Stomach (tissue), 9 donors: Measurements from ENCODE around the gene CCDC78. TPM values are rescaled to one million over a fixed set of nuclear protein-coding genes. Genes with fewer than 3 reads are reported as not detected.

Source experiments
- DNase-seq, 2 donors: peaks; one replicate each; pipeline versions ENCODE4 v3.0.0 to v3.0.0-alpha.2; 2013 to 2019
- H3K27ac ChIP-seq, 5 donors: fragments of 200-600 bp in 4 of 5; sonication (generic) in 4 of 5; one replicate each; pipeline ENCODE4 v1.5.1; 2013 to 2019; ENCODE audit warnings: mild to moderate bottlenecking in 1 of 5, moderate library complexity in 1 of 5
- H3K27me3 ChIP-seq, 3 donors: fragments of 200-600 bp; sonication (generic); one replicate each; pipeline ENCODE4 v1.5.1; 2017 to 2019; ENCODE audit warnings: mixed run types in 1 of 3
- H3K36me3 ChIP-seq, 4 donors: fragments of 200-600 bp; sonication (generic); 1 replicate in 3 of 4; 2 replicates in 1 of 4; pipeline ENCODE4 v1.5.1; 2016 to 2019
- H3K4me1 ChIP-seq, 4 donors: fragments of 200-600 bp; sonication (generic); one replicate each; pipeline ENCODE4 v1.5.1; 2016 to 2019
- H3K4me3 ChIP-seq, 4 donors: fragments of 200-600 bp; sonication (generic) in 3 of 4; one replicate each; pipeline ENCODE4 v1.5.1; 2016 to 2019; ENCODE audit warnings: mild to moderate bottlenecking in 1 of 4
- H3K9me3 ChIP-seq, 4 donors: fragments of 200-600 bp; sonication (generic); one replicate each; pipeline ENCODE4 v1.5.1; 2016 to 2019
- CTCF ChIP-seq, 7 experiments: fragments of 450-650 bp in 4 of 7; fragments of 200-600 bp in 3 of 7; sonication (generic) in 3 of 7; IDR thresholded peaks; one replicate each; pipeline ENCODE4 v1.5.1; 2016 to 2019; ENCODE audit warnings: antibody characterized with exemption in 7 of 7, control low read depth in 2 of 7, mild to moderate bottlenecking in 1 of 7
- EP300 ChIP-seq: sonication (generic); formaldehyde crosslinking; IDR thresholded peaks from one replicate; pipeline ENCODE4 v1.6.1; 2017; ENCODE audit warnings: antibody characterized with exemption
- POLR2A ChIP-seq, 4 donors: fragments of 450-650 bp; IDR thresholded peaks; one replicate each; pipeline ENCODE4 v1.6.1; 2016; ENCODE audit warnings: antibody characterized with exemption in 4 of 4, control low read depth in 2 of 4, mild to moderate bottlenecking in 1 of 4, moderate library complexity in 1 of 4
- POLR2AphosphoS5 ChIP-seq, 3 donors: sonication (generic); formaldehyde crosslinking; IDR thresholded peaks; one replicate each; pipeline ENCODE4 v1.6.1; 2016; ENCODE audit warnings: antibody characterized with exemption in 3 of 3
- WGBS, 5 donors: extraction: QIAGEN DNeasy Blood & Tissue Kit in 3 of 5; methylation state at CpG; one replicate each; pipeline versions ENCODE4 v1.1.5 to v1.1.7; 2013 to 2018; 5-methylcytosine and 5-hydroxymethylcytosine counted together
- intact Hi-C: fragments of 100-400 bp; cut with DNase I; formaldehyde crosslinking; loops from one replicate; pipeline ENCODE4 v1.15.1; 2023; ENCODE audit warnings: low total_unique reads
- polyA plus RNA-seq, 3 donors: library from polyadenylated mRNA; stranded (reverse); fragments of 200-250 nt; gene quantifications; one replicate each; pipeline ENCODE4 v1.2.3, GENCODE V29; 2013
- total RNA-seq, 5 donors: library from RNA; depleted of rRNA; stranded (reverse); fragments of >200 nt; gene quantifications; one replicate each; pipeline versions ENCODE4 v1.1.0 to v1.2.3, GENCODE V29; 2014 to 2016
- donor health status: healthy with polysubstance abuse.
- donor health status: Bipolar disorder and iron deficiency.
- donor health status: healthy.

Gene CCDC78
- total and polyA plus RNA-seq, 8 donors: 1.3 to 14.3 (median 1.5) TPM; not detected in 4

GRCh38 chr16:762595-763268 is 36.5 kb upstream of the CCDC78 start:
- WGBS, 5 donors: 68 to 85% (median 77%) methylated on average over 8 to 17 of the region's 17 CpGs
- no peak overlapping the region for H3K27ac ChIP-seq
- DNase-seq: no peak
- no peak overlapping the region for H3K4me3 ChIP-seq
- no peaks in the 10 kb centered on the region for H3K9me3 ChIP-seq
- intact Hi-C loops: no loop called here
- TF ChIP-seq EP300 (no peak), POLR2AphosphoS5 (IDR thresholded peaks at IDR 0.05) (no peak), POLR2A (IDR thresholded peaks at IDR 0.05) (no peak), CTCF (IDR thresholded peaks at IDR 0.05) (no peak)
- H3K36me3 ChIP-seq: no peaks in the 10 kb centered on the region
- H3K27me3 ChIP-seq: peaks cover 0 to 62% (median 8%) of the 10 kb centered on the region in 3 donors
- H3K4me1 ChIP-seq: peaks cover 0 to 16% (median 3%) of the 10 kb centered on the region in 4 donors

GRCh38 chr16:761625-762513 is 35.6 kb upstream of the CCDC78 start:
- peak in 1 of 2 donors; percentile 58 for DNase-seq
- TF ChIP-seq POLR2AphosphoS5 (IDR thresholded peaks at IDR 0.05) (no peak), POLR2A (IDR thresholded peaks at IDR 0.05) (no peak), CTCF (IDR thresholded peaks at IDR 0.05) (no peak), EP300 (no peak)
- H3K9me3 ChIP-seq: no peaks in the 10 kb centered on the region
- 49 to 75% (median 56%) methylated on average over 15 to 22 of the region's 22 CpGs for WGBS, 5 donors
- no peak overlapping the region for H3K27ac ChIP-seq
- no peak overlapping the region for H3K4me3 ChIP-seq
- no peaks in the 10 kb centered on the region for H3K36me3 ChIP-seq
- intact Hi-C loops: no loop called here
- H3K27me3 ChIP-seq: peaks cover 0 to 62% (median 8%) of the 10 kb centered on the region in 3 donors
- peaks cover 0 to 16% (median 3%) of the 10 kb centered on the region in 4 donors for H3K4me1 ChIP-seq

GRCh38 chr16:760545-761343 is 34.5 kb upstream of the CCDC78 start, which contains the start of gene MSLN:
Gene MSLN (plus strand): TSS chr16:760734. CDS start chr16:762681, 1,947 bp downstream.
- peaks cover 0 to 16% (median 3%) of the 10 kb centered on the region in 4 donors for H3K4me1 ChIP-seq
- WGBS, 5 donors: 47 to 68% (median 53%) methylated on average over 25 to 37 of the region's 37 CpGs
- intact Hi-C loops: no loop called here
- H3K36me3 ChIP-seq: no peaks in the 10 kb centered on the region
- no peaks in the 10 kb centered on the region for H3K9me3 ChIP-seq
- peak in 1 of 2 donors; percentile 77 for DNase-seq
- H3K27ac ChIP-seq: no peak within 1 kb of the TSS
- H3K4me3 ChIP-seq: no peak within 1 kb of the TSS
- TF ChIP-seq EP300: no peak
- no peak for TF ChIP-seq POLR2AphosphoS5 (IDR thresholded peaks at IDR 0.05)
- no peak for TF ChIP-seq CTCF (IDR thresholded peaks at IDR 0.05)
- no peak for TF ChIP-seq POLR2A (IDR thresholded peaks at IDR 0.05)
- peaks cover 0 to 59% (median 8%) of the 10 kb centered on the region in 3 donors for H3K27me3 ChIP-seq

- TF ChIP-seq EP300: no peak
- intact Hi-C loops: no loop called here
- Histone ChIP-seq H3K27me3 (peaks cover 0 to 56% (median 8%) of the 10 kb centered on the region in 3 donors), H3K36me3 (no peaks in the 10 kb centered on the region), H3K9me3 (no peaks in the 10 kb centered on the region), H3K4me1 (peaks cover 0 to 16% (median 3%) of the 10 kb centered on the region in 4 donors), H3K4me3 (no peak overlapping the region), H3K27ac (no peak overlapping the region)
- DNase-seq: no peak
- WGBS, 5 donors: 51 to 64% (median 55%) methylated on average over 9 to 15 of the region's 15 CpGs
Observed at GRCh38 chr16:760065-760464, 33.8 kb upstream of the CCDC78 start.
